IMR-90 (cell line): Measurements from ENCODE around the gene STK17A. TPM values are rescaled to one million over a fixed set of nuclear protein-coding genes. Genes with fewer than 3 reads are reported as not detected.
A peak's percentile ranks its signal among the peaks of the same experiment; 100 is the strongest.

Experiments
- ATAC-seq: fragments of 200-7000 bp; cut with Tn5 transposase; 2 replicates; pipeline ENCODE4 v1.9.1; 2020; ENCODE audit warnings: low read depth, mild to moderate bottlenecking, moderate library complexity
- BruUV-seq: library from RNA; stranded (reverse); fragments of 400-500 nt; replicated peaks from 2 replicates; lab custom pipeline; 2021; lab: Mats Ljungman, UMichigan
- CTCF ChIA-PET: fragments of 300-600 bp; formaldehyde crosslinking; extraction: SDS; loops from one replicate; lab custom pipeline; 2021; ENCODE audit warnings: antibody characterized with exemption; lab: Yijun Ruan, JAX
- POLR2A ChIA-PET: fragments of 300-600 bp; sonication (Branson Sonifier 250); formaldehyde crosslinking; loops from one replicate; lab custom pipeline; 2022; ENCODE audit warnings: antibody characterized with exemption; ENCODE audit not compliant: unreplicated experiment; lab: Charles Lee
- DNase-seq: peaks from one replicate; pipeline ENCODE4 v3.0.0; 2013
- H2AFZ ChIP-seq: replicated peaks from 2 replicates; pipeline ENCODE3; 2013; ENCODE audit warnings: low read length, mild to moderate bottlenecking; ENCODE audit not compliant: poor library complexity
- H2AK5ac ChIP-seq: 2 replicates; pipeline ENCODE4 v1.6.1; 2013; ENCODE audit warnings: low read depth, low read length, inconsistent platforms
- H2AK9ac ChIP-seq: replicated peaks from 2 replicates; pipeline ENCODE3; 2013; ENCODE audit warnings: mild to moderate bottlenecking, low read depth, low read length, moderate library complexity; ENCODE audit not compliant: poor library complexity
- H2BK120ac ChIP-seq: 2 replicates; pipeline ENCODE4 v1.6.1; 2013; ENCODE audit warnings: low read depth, low read length, inconsistent platforms
- H2BK15ac ChIP-seq: 3 replicates; pipeline ENCODE4 v1.6.1; 2013; ENCODE audit warnings: low read depth, low read length, inconsistent platforms
- H2BK20ac ChIP-seq: 2 replicates; pipeline ENCODE4 v1.6.1; 2013; ENCODE audit warnings: low read depth, mild to moderate bottlenecking, inconsistent platforms, low read length, moderate library complexity
- H2BK5ac ChIP-seq: 2 replicates; pipeline ENCODE4 v1.6.1; 2013; ENCODE audit warnings: mild to moderate bottlenecking, low read depth, low read length, inconsistent platforms; ENCODE audit not compliant: poor library complexity, severe bottlenecking
- H3K14ac ChIP-seq: replicated peaks from 2 replicates; pipeline ENCODE4 v1.6.1; 2013; ENCODE audit warnings: low read depth, low read length, inconsistent platforms
- H3K18ac ChIP-seq: 2 replicates; pipeline ENCODE4 v1.6.1; 2013; ENCODE audit warnings: low read depth, low read length, control low read depth
- H3K23ac ChIP-seq: 2 replicates; pipeline ENCODE4 v1.6.1; 2013; ENCODE audit warnings: low read depth, low read length, inconsistent platforms
- H3K27ac ChIP-seq: 2 replicates; pipeline ENCODE4 v1.5.1; 2013; ENCODE audit warnings: mild to moderate bottlenecking, control low read depth, low read length; ENCODE audit not compliant: insufficient read depth
- H3K27me3 ChIP-seq: 2 replicates; pipeline ENCODE4 v1.6.1; 2013; ENCODE audit warnings: low read length; ENCODE audit not compliant: control insufficient read depth, insufficient read depth
- H3K36me3 ChIP-seq: 2 replicates; pipeline ENCODE4 v1.6.1; 2013; ENCODE audit warnings: low read length, mixed read lengths; ENCODE audit not compliant: control insufficient read depth, insufficient read depth
- H3K4ac ChIP-seq: 2 replicates; pipeline ENCODE4 v1.6.1; 2013; ENCODE audit warnings: low read depth, low read length, inconsistent platforms
- H3K4me1 ChIP-seq: 2 replicates; pipeline ENCODE4 v1.6.1; 2013; ENCODE audit warnings: low read length, mixed read lengths; ENCODE audit not compliant: control insufficient read depth, insufficient read depth
- H3K4me2 ChIP-seq: 2 replicates; pipeline ENCODE4 v1.6.1; 2013; ENCODE audit warnings: low read depth, mild to moderate bottlenecking, control low read depth, low read length, moderate library complexity
- H3K4me3 ChIP-seq: 2 replicates; pipeline ENCODE4 v1.5.1; 2013; ENCODE audit warnings: low read depth, mild to moderate bottlenecking, control low read depth, low read length, moderate library complexity; ENCODE audit not compliant: insufficient read depth
- H3K56ac ChIP-seq: 2 replicates; pipeline ENCODE4 v1.6.1; 2013; ENCODE audit warnings: low read length, inconsistent platforms; ENCODE audit not compliant: insufficient read depth; ENCODE audit errors: extremely low read depth
- H3K79me1 ChIP-seq, 2 experiments: 2 replicates each; pipeline ENCODE4 v1.6.1; 2013; ENCODE audit warnings: low read length in 2 of 2, inconsistent platforms in 1 of 2, low read depth in 1 of 2
- H3K9ac ChIP-seq: 2 replicates; pipeline ENCODE4 v1.6.1; 2013; ENCODE audit warnings: low read depth, low read length, control low read depth
- H3K9me1 ChIP-seq: 2 replicates; pipeline ENCODE4 v1.6.1; 2013; ENCODE audit warnings: low read length, inconsistent platforms; ENCODE audit not compliant: insufficient read depth
- H3K9me3 ChIP-seq: 2 replicates; pipeline ENCODE4 v1.6.1; 2013; ENCODE audit warnings: low read length; ENCODE audit not compliant: control insufficient read depth, insufficient read depth
- H4K20me1 ChIP-seq: 2 replicates; pipeline ENCODE4 v1.6.1; 2013; ENCODE audit warnings: low read length, inconsistent platforms; ENCODE audit not compliant: insufficient read depth
- H4K5ac ChIP-seq: 2 replicates; pipeline ENCODE4 v1.6.1; 2013; ENCODE audit warnings: mild to moderate bottlenecking, low read depth, low read length, control low read depth
- H4K8ac ChIP-seq, 2 experiments: 2 replicates each; pipeline ENCODE4 v1.6.1; 2013; ENCODE audit warnings: low read depth in 2 of 2, low read length in 2 of 2, control low read depth in 1 of 2, inconsistent platforms in 1 of 2
- H4K91ac ChIP-seq: 2 replicates; pipeline ENCODE4 v1.6.1; 2013; ENCODE audit warnings: low read depth, low read length, inconsistent platforms; ENCODE audit not compliant: insufficient read depth
- CEBPB ChIP-seq: IDR thresholded peaks from 2 replicates; pipeline ENCODE4 v1.6.1; 2012; ENCODE audit warnings: low read depth, low read length, improper control_type of control experiment
- FOS ChIP-seq: fragments of 150-350 bp; IDR thresholded peaks from 2 replicates; pipeline ENCODE4 v1.6.1; 2016; ENCODE audit warnings: low read depth, low read length
- RCOR1 ChIP-seq: IDR thresholded peaks from 2 replicates; pipeline ENCODE4 v1.6.1; 2012; ENCODE audit warnings: mild to moderate bottlenecking, low read length, improper control_type of control experiment; ENCODE audit not compliant: insufficient replicate concordance
- RFX5 ChIP-seq: IDR thresholded peaks from 2 replicates; pipeline ENCODE4 v1.8.0; 2012; ENCODE audit warnings: low read depth, mild to moderate bottlenecking, low read length, moderate library complexity
- SMC3 ChIP-seq: fragments of 150-350 bp; IDR thresholded peaks from 2 replicates; pipeline ENCODE4 v1.6.1; 2016; ENCODE audit warnings: low read depth, mild to moderate bottlenecking, antibody characterized with exemption, low read length, moderate library complexity
- WGBS, 2 experiments: methylation state at CpG; one replicate each; pipeline versions ENCODE4 v1.1.5 to v1.1.7; 2013; ENCODE audit warnings: missing lambda C conversion rate in 2 of 2; ENCODE audit not compliant: insufficient read length in 1 of 2; ENCODE audit errors: extremely low coverage in 2 of 2; 5-methylcytosine and 5-hydroxymethylcytosine counted together
- dilution Hi-C: fragments of 300-500 bp; cut with HindIII; formaldehyde crosslinking; loops from one replicate; pipeline ENCODE4 v1.14.3; 2018; ENCODE audit warnings: low sequenced_read_pairs; ENCODE audit not compliant: unreplicated experiment
- in situ Hi-C: fragments of 300-500 bp; cut with MboI; formaldehyde crosslinking; loops from 3 replicates; pipeline ENCODE4 v1.14.3; 2019; ENCODE audit warnings: low sequenced_read_pairs, inconsistent platforms, mixed read lengths
- intact Hi-C: fragments of 100-400 bp; cut with micrococcal nuclease; formaldehyde crosslinking; loops from 2 replicates; pipeline ENCODE4 v1.10.0; 2022
- polyA plus RNA-seq, 3 experiments: library from polyadenylated mRNA; depleted of rRNA; stranded (reverse); fragments of >200 nt; gene quantifications; 2 replicates each; pipeline ENCODE4 v1.2.3, GENCODE V29; 2012; ENCODE audit warnings: low replicate concordance in 1 of 3
- total RNA-seq: library from RNA; depleted of rRNA; stranded (reverse); fragments of >200 nt; gene quantifications from 2 replicates; pipeline ENCODE4 v1.2.3, GENCODE V29; 2012

Gene STK17A
- total and polyA plus RNA-seq, 2 of the 4 experiments (the other 2 are of a cell fraction), result 40.5 to 50.5 TPM

DNA sequence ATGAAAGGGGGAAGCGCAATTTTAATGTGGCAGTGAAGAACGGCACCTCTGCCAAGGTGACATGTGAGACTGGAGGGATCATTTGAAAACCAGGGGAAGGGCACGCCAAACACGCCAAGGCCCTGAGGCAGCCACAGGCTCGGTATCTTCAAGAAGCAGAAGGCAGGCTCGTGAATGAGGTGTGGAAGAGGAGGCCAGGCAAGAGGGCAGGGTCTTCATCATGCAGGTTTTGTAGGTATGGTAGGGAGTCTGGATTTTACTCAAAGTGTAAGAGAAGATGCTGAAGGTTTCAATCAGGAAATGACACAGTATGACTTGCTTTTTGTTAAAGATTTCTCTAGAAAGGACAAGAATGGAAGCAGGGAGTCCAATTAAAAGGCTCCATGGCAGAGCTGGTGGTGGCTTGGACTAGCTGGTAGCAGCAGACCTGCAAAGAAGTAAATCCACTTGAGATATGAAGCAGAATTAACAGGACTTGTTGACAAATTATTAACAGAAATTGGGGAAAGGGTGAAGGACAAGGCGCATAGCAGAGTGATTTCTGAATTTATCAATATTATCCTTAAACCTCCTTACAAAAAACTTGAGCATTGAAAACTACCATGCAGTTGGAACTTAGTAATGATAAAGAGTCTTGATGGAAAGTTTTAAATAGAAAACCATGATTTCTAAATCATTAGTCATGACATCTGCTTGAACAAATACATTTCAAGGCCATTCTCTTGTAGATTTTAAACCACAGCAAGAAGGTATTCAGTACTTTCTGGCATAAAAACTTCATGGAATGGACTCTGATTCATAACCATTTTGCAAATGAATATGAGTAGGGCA, 76.0 kb downstream of the STK17A start:
- POLR2A ChIA-PET, result no interaction called here
- Histone ChIP-seq H2BK120ac (peak overlapping the region; percentile 96), H3K27ac (peak overlapping the region; percentile 70), H2BK15ac (peak overlapping the region; percentile 97), H3K36me3 (peaks cover 3% of the 10 kb centered on the region; the same call in 1 of the 2 replicates), H2AK9ac (peak overlapping the region; percentile 94), H4K5ac (peak overlapping the region; percentile 83), H3K4ac (peak overlapping the region; percentile 97), H3K9ac (0 out of 2 replicates have a peak overlapping the region, but pooled peaks have one; percentile 1), H3K79me1 (peaks cover 34 to 60% of the 10 kb centered on the region in 2 experiments), H3K14ac (peak overlapping the region; percentile 93), H4K8ac (peak overlapping the region; percentile 71 to 95), H3K4me1 (peaks cover 12% of the 10 kb centered on the region), H3K9me1 (peaks cover 5% of the 10 kb centered on the region), H3K27me3 (no peaks in the 10 kb centered on the region), H3K23ac (peak overlapping the region; percentile 71), H3K18ac (peak overlapping the region; percentile 99), H4K91ac (peak overlapping the region; percentile 97), H3K9me3 (no peaks in the 10 kb centered on the region), H2BK5ac (peak overlapping the region; percentile 91), H3K56ac (peak overlapping the region; percentile 49; the same call in 1 of the 2 replicates), H2AFZ (no peak overlapping the region), H3K4me3 (no peak overlapping the region), H3K4me2 (peak overlapping the region; percentile 89), H4K20me1 (no peaks in the 10 kb centered on the region), H2BK20ac (peak overlapping the region; percentile 94), H2AK5ac (peak overlapping the region; percentile 97)
- peak; percentile 94 for ATAC-seq
- CTCF ChIA-PET, result interaction anchor here (0.6 kb wide), 1 partner anchor 78 kb away, joined by 3 read pairs; no protein-coding TSS in a partner anchor
- in situ Hi-C loops (no loop called here), intact Hi-C loops (no loop called here), dilution Hi-C loops (no loop called here)
- peak; percentile 93 for DNase-seq
- TF ChIP-seq CEBPB (peak; percentile 35; the same call in 1 of the 2 replicates), RCOR1 (no peak), SMC3 (no peak), FOS (0 out of 2 replicates have a peak, but pooled peaks have one; percentile 20), RFX5 (no peak)
- BruUV-seq, result no TSS peak
- 90% methylated on average over 4 of the region's 7 CpGs; no CpG with 5 or more reads in 1 of the 2 experiments for WGBS, 2 experiments
